GM19240 (cell line): ENCODE data around the gene MUC5B.
"Not testable (repeated sequence)": the region's sequence is repeated elsewhere in the genome, so short reads cannot be mapped to it uniquely, and the experiment has no call there.

Experiments used
- DNase-seq: peaks from one replicate; pipeline ENCODE4 v3.0.0; 2011; ENCODE audit warnings: low spot score; ENCODE audit not compliant: insufficient read length

MUC5B gene

DNA sequence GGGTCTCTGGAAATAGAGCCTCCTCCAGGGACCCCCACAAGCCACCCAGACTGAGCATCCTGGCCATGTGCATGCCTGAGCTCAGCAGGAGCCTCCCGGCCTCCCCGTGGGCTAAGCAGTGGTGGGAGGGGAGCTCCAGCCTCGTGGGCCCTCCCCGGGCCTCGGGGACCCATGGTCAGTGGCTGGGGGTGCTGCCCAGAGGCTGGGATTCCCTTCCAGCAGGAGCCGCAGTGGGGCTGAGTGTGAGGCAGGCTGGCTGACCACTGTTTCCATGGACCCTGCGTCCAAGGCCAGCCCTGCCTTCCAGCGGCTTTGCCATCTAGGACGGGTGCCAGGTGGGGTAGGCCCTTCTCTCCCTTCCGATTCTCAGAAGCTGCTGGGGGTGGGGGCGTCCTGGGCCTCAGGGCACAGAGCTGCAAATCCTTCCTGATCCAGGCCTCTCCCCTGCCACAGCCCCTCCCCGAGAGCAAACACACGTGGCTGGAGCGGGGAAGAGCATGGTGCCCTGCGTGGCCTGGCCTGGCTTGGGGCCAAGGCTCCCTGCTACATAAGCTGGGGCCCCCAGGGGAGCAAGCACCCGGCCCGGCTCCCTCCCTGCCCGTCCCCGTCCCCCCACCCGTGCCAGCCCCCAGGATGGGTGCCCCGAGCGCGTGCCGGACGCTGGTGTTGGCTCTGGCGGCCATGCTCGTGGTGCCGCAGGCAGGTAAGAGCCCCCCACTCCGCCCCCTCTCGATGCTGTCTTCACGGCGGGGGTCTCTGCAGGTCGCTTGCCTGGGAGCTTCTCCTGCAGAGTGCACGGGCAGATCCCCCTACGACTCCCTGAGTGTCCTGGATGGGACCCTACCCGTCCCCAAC lies at the start of gene MUC5B:
MUC5B (plus strand) TSS at position 576 of the 855 bp plus-strand sequence; CDS start at position 634, 58 bp downstream.
- DNase-seq: no peak

GRCh38 chr11:1173396-1173795 lies 49.5 kb upstream of the MUC5B start:
- DNase-seq: not testable (repeated sequence)

- DNase-seq: no peak
These were observed 48.2 kb upstream of the MUC5B start for GRCh38 chr11:1174441-1175370.

- no peak for DNase-seq
These were observed 47.2 kb upstream of the MUC5B start for GRCh38 chr11:1175461-1176223.

- no peak for DNase-seq
These were observed 46.4 kb upstream of the MUC5B start for GRCh38 chr11:1176224-1177019.

GRCh38 chr11:1177020-1177770 lies 45.7 kb upstream of the MUC5B start:
- DNase-seq: no peak

- no peak for DNase-seq
These were observed 45.1 kb upstream of the MUC5B start for GRCh38 chr11:1177771-1178090.

DNA sequence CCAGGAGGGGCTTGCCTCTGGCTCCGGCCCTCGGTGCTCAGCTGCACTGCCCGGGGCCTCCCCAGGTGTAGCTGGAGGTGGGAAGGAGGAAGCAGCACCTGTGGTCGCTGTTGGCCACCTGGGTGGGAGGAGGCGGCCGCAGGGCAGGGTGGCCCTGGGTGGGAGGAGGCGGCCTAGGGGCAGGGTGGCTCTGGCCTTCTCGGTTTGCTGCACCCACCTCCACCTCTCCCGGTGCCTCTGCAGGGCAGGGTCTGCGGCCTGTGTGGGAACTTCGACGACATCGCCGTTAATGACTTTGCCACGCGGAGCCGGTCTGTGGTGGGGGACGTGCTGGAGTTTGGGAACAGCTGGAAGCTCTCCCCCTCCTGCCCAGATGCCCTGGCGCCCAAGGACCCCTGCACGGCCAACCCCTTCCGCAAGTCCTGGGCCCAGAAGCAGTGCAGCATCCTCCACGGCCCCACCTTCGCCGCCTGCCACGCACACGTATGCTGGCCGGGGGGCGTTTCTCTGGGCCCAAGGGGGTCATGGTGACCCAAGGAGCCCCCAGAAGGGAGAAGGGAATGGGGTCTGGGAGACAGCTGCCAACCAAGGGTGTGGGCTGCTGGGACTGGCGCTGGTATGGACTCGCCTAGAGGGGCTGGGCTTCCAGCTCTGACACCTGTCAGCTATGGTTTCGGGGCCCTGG lies 44.5 kb upstream of the MUC5B start:
- no peak for DNase-seq

DNA sequence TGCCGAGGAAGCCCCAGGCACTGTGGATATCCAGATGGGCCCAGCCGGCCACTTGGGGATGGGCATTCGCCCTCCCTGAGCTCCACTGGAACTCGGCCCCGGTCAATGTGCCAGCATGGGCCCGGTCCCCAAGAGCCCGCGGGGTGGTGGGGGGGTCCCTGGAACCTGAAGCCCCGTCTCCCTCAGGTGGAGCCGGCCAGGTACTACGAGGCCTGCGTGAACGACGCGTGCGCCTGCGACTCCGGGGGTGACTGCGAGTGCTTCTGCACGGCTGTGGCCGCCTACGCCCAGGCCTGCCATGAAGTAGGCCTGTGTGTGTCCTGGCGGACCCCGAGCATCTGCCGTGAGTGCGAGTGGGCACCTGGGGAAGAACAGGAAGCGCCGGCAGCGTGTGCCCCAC lies 44.0 kb upstream of the MUC5B start:
- no peak for DNase-seq

DNA sequence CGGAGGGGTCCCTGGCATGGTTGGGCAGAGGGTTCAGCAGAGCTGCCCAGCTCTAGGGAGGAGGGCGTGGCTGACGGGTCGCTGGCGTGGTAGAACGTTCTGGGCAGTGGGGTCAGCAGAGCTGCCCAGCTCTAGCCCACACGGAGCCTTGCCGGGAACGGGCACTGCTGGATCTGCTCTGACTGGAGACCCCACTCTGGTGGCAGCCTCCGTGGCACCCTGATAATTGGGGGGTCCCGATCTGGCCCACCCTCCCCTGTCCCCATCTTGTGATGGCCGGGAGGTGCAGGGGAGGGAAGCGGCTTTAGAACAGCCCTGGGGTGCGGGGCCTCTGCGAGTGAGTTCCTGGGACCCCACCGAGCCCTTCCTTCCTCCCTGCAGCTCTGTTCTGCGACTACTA lies 43.2 kb upstream of the MUC5B start:
- DNase-seq: no peak

DNA sequence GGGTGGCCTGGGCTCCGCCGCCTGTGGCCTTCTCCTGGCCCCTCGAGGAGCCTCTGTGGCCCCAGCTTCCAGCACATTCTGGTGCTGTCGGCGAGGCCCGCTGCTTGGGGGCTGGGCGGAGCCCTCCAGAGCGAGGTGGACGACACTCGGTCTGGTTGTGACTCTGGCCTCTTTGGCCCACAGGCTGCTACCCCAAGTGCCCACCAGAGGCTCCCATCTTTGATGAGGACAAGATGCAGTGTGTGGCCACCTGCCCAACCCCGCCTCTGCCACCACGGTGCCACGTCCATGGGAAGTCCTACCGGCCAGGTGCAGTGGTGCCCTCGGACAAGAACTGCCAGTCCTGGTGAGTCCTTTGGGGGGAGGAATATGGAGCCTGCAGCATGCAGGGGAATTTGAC lies 42.7 kb upstream of the MUC5B start:
- DNase-seq: no peak

DNA sequence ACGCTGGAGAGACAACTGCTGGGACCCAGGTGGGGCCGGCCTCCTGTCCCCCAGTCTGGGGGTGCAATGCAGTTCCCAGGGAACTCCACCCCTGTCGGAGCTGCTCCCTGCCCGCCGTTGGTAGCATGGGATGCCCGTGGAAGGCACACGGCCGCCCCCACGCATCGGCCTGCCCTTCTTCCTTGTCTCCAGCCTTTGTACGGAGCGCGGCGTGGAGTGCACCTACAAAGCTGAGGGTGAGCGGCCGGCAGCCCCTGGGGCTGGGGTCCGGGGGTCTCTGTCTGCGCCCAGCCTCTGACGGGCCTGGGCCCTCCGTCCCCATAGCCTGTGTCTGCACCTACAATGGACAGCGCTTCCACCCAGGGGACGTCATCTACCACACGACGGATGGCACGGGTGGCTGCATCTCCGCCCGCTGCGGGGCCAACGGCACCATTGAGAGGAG lies 41.9 kb upstream of the MUC5B start:
- DNase-seq: no peak

DNA sequence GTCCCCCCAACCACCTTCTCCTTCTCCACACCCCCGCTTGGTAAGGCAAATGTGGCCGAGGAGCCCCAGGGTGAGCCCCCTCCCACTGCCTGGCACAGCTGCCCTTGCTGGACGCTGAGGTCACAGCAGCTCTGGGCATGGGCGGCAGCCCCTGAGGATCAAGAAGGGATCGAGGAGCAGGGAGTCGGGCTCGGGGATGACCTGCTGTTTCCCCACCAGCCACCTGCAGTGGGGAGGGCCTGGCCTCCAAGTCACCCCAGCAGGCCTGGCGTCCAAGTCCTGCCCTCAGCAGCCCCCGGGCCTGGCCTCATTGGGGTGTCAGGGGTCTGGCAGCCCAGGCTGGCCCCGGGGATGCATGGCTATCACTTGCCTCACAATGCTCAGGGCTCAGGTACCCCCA lies 41.4 kb upstream of the MUC5B start:
- no peak for DNase-seq

DNA sequence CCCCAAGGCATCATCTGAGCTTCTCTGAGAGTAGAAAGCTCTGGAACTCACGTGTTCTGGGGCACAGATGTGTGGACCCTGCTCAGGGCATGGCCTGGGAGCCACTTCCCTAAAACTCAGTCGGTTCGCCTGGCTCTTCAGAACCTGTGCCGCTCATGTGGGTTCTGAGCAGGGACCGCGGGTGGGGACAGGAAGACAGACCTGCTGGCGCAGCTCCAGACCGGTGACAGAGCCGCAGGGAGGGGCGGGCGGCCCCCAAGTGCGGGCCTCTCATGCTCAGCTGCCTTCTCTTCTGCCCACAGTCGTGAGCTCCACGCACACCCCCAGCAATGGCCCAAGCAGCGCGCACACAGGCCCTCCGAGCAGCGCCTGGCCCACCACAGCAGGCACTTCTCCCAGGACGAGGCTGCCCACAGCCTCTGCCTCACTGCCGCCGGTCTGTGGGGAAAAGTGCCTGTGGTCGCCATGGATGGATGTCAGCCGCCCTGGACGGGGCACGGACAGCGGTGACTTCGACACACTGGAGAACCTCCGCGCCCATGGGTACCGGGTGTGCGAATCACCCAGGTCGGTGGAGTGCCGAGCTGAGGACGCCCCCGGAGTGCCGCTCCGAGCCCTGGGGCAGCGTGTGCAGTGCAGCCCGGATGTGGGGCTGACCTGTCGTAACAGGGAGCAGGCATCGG lies 40.9 kb upstream of the MUC5B start:
- no peak for DNase-seq

GRCh38 chr11:1184139-1184538 lies 38.7 kb upstream of the MUC5B start:
- DNase-seq: not testable (repeated sequence)

DNA sequence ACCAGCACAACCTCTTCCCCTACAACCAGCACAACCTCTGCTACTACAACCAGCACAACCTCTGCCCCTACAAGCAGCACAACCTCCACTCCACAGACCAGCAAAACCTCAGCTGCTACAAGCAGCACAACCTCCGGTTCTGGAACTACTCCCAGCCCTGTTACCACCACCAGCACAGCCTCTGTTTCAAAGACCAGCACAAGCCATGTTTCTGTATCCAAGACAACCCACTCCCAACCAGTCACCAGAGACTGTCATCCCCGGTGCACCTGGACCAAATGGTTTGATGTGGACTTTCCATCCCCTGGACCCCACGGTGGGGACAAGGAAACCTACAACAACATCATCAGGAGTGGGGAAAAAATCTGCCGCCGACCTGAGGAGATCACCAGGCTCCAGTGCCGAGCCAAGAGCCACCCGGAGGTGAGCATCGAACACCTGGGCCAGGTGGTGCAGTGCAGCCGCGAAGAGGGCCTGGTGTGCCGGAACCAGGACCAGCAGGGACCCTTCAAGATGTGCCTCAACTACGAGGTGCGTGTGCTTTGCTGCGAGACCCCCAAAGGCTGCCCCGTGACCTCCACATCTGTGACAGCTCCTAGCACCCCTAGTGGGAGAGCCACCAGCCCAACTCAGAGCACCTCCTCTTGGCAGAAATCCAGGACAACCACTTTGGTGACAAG lies 34.3 kb upstream of the MUC5B start:
- DNase-seq: not testable (repeated sequence)

- DNase-seq: not testable (repeated sequence)
These were observed 33.0 kb upstream of the MUC5B start for GRCh38 chr11:1189816-1190215.

GRCh38 chr11:1191786-1192470 lies 30.9 kb upstream of the MUC5B start:
- not testable (repeated sequence) for DNase-seq
